Smooth muscle cell (in vitro differentiated cells): ENCODE results near the gene OVOL3. TPM values are rescaled to one million over a fixed set of nuclear protein-coding genes. Genes with fewer than 3 reads are reported as not detected.

Experiments used
- DNase-seq: peaks from one replicate; lab custom pipeline; 2025; ENCODE audit not compliant: unreplicated experiment; lab: John Stamatoyannopoulos, UW
- H2AFZ ChIP-seq: fragments of 200-600 bp; sonication (generic); 2 replicates; pipeline ENCODE4 v1.6.0; 2016; ENCODE audit warnings: antibody characterized with exemption, low read depth, mild to moderate bottlenecking
- H3F3A ChIP-seq: fragments of 200-600 bp; sonication (generic); 2 replicates; pipeline ENCODE4 v1.6.0; 2017; ENCODE audit warnings: antibody characterized with exemption, low read depth
- H3K27ac ChIP-seq: fragments of 200-600 bp; sonication (generic); 2 replicates; pipeline ENCODE4 v1.5.1; 2016; ENCODE audit warnings: low read depth, mild to moderate bottlenecking
- H3K27me3 ChIP-seq: fragments of 200-600 bp; sonication (generic); 2 replicates; pipeline ENCODE4 v1.6.1; 2016; ENCODE audit warnings: low read depth, mild to moderate bottlenecking
- H3K36me3 ChIP-seq: fragments of 200-600 bp; sonication (generic); 2 replicates; pipeline ENCODE4 v1.5.1; 2016; ENCODE audit warnings: low read depth
- H3K4me1 ChIP-seq: fragments of 200-600 bp; sonication (generic); 2 replicates; pipeline ENCODE4 v1.5.1; 2016; ENCODE audit warnings: low read depth
- H3K4me2 ChIP-seq: fragments of 200-600 bp; sonication (generic); 2 replicates; pipeline ENCODE4 v1.6.0; 2016; ENCODE audit warnings: mild to moderate bottlenecking
- H3K4me3 ChIP-seq: fragments of 200-600 bp; sonication (generic); 2 replicates; pipeline ENCODE4 v1.5.1; 2016; ENCODE audit warnings: mild to moderate bottlenecking
- H3K79me2 ChIP-seq: fragments of 200-600 bp; sonication (generic); 2 replicates; pipeline ENCODE4 v1.6.0; 2016; ENCODE audit warnings: low read depth, mild to moderate bottlenecking
- H3K9ac ChIP-seq: fragments of 200-600 bp; sonication (generic); 2 replicates; pipeline ENCODE4 v1.6.0; 2016; ENCODE audit warnings: low read depth
- H3K9me3 ChIP-seq: fragments of 200-600 bp; sonication (generic); replicated peaks from 2 replicates; pipeline ENCODE4 v1.5.1; 2016; ENCODE audit warnings: low read depth
- H4K20me1 ChIP-seq: fragments of 200-600 bp; sonication (generic); 2 replicates; pipeline ENCODE4 v1.6.0; 2016; ENCODE audit warnings: low read depth
- CTCF ChIP-seq: fragments of 200-600 bp; sonication (generic); IDR thresholded peaks from 2 replicates; pipeline ENCODE4 v1.5.1; 2017; ENCODE audit warnings: borderline replicate concordance, mild to moderate bottlenecking, antibody characterized with exemption; ENCODE audit not compliant: insufficient read depth, poor library complexity, severe bottlenecking
- WGBS: methylation state at CpG from one replicate; pipeline ENCODE4 v1.1.7; 2016; ENCODE audit warnings: low lambda C conversion rate; 5-methylcytosine and 5-hydroxymethylcytosine counted together
- polyA plus RNA-seq: library from polyadenylated mRNA; unstranded; fragments of >200 nt; fragmentation: Nextera tagmentation; extraction: Ambion mirVana; gene quantifications from 2 replicates; pipeline ENCODE4 v1.2.1, GENCODE V29; 2016
- total RNA-seq: library from RNA; depleted of rRNA; stranded (reverse); fragments of >200 nt; gene quantifications from 2 replicates; pipeline ENCODE4 v1.2.3, GENCODE V29; 2014

The OVOL3 gene
- total and polyA plus RNA-seq, 2 experiments from 2014 or later = not detected

- Histone ChIP-seq H3K27ac (no peak overlapping the region), H3K4me3 (no peak overlapping the region), H3K4me2 (no peak overlapping the region), H3K9ac (no peak overlapping the region), H3K4me1 (no peaks in the 10 kb centered on the region), H3K79me2 (no peaks in the 10 kb centered on the region), H3K27me3 (no peaks in the 10 kb centered on the region), H3F3A (no peaks in the 10 kb centered on the region), H3K36me3 (peaks cover 6% of the 10 kb centered on the region), H2AFZ (no peak overlapping the region), H3K9me3 (no peaks in the 10 kb centered on the region), H4K20me1 (peaks cover 51% of the 10 kb centered on the region)
- DNase-seq = no peak
- 93% methylated on average over 39 of the region's 47 CpGs for WGBS
- TF ChIP-seq CTCF = no peak
Measured at GRCh38 chr19:36151144-36152018, 40.4 kb downstream of the OVOL3 start.

DNA sequence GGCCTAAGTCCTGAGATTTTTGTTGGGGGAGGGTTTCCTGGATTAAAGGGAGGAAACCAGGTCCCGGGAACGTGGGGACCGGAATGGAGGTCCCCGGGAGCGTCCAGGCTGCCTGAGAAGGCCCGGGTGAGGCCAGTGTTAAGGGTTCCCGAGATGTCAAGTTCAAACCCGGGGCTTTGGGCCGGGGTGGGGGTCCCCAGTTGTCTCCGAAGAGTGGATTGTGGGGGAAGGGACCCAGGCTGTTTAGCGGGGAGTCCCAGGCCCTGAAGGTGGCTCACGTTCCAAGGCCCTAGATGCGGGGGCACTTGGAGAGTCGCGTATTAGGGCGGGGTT, 41.0 kb downstream of the OVOL3 start:
- peaks cover 44% of the 10 kb centered on the region for H4K20me1 ChIP-seq
- no peaks in the 10 kb centered on the region for H3K79me2 ChIP-seq
- no peak overlapping the region for H3K9ac ChIP-seq
- H3K27me3 ChIP-seq = no peaks in the 10 kb centered on the region
- no peak overlapping the region for H3K4me3 ChIP-seq
- no peaks in the 10 kb centered on the region for H3F3A ChIP-seq
- no peak overlapping the region for H3K4me2 ChIP-seq
- DNase-seq = no peak
- no peak overlapping the region for H2AFZ ChIP-seq
- H3K27ac ChIP-seq = no peak overlapping the region
- no peaks in the 10 kb centered on the region for H3K4me1 ChIP-seq
- no peak for TF ChIP-seq CTCF
- 97% methylated on average over 13 of the region's 16 CpGs for WGBS
- H3K9me3 ChIP-seq = no peaks in the 10 kb centered on the region
- H3K36me3 ChIP-seq = peaks cover 6% of the 10 kb centered on the region

GRCh38 chr19:36152352-36153091, 41.6 kb downstream of the OVOL3 start, which contains the start of gene COX7A1:
Gene COX7A1 (minus strand): TSS chr19:36152447. CDS start chr19:36152407, 40 bp downstream.
- Histone ChIP-seq H3K9me3 (no peaks in the 10 kb centered on the region), H3K4me2 (no peak within 1 kb of the TSS), H3K4me1 (no peaks in the 10 kb centered on the region), H3K27me3 (no peaks in the 10 kb centered on the region), H4K20me1 (peaks cover 40% of the 10 kb centered on the region), H3K36me3 (peaks cover 6% of the 10 kb centered on the region), H3K9ac (no peak within 1 kb of the TSS), H3K4me3 (no peak within 1 kb of the TSS), H3F3A (no peaks in the 10 kb centered on the region), H3K27ac (no peak within 1 kb of the TSS), H2AFZ (no peak within 1 kb of the TSS), H3K79me2 (no peaks in the 10 kb centered on the region)
- no peak for DNase-seq
- WGBS = 91% methylated on average over 38 of the region's 40 CpGs
- no peak for TF ChIP-seq CTCF
